ENCODE results near the gene FBXW2.

GRCh38 chr9:120761006-120761405 is 32.2 kb downstream of the FBXW2 start:
- TF ChIP-seq EZH2 (IDR thresholded peaks at IDR 0.05) (no peak), POLR2AphosphoS5 (IDR thresholded peaks at IDR 0.05; ENCODE audit: borderline replicate concordance, low read depth, low read length) (no peak), FOXP2 (optimal IDR thresholded peaks at IDR 0.05; ENCODE audit: control extremely low read depth, extremely low read length, insufficient read depth) (no peak)
